HCEC 1CT (cell line): ENCODE measurements around the gene AZU1.
"Not testable (repeated sequence)": the region's sequence is repeated elsewhere in the genome, so short reads cannot be mapped to it uniquely, and the experiment has no call there.

Experiments used
- DNase-seq: peaks from one replicate; pipeline ENCODE4 v3.0.0-alpha.2; 2017

Gene AZU1

DNA sequence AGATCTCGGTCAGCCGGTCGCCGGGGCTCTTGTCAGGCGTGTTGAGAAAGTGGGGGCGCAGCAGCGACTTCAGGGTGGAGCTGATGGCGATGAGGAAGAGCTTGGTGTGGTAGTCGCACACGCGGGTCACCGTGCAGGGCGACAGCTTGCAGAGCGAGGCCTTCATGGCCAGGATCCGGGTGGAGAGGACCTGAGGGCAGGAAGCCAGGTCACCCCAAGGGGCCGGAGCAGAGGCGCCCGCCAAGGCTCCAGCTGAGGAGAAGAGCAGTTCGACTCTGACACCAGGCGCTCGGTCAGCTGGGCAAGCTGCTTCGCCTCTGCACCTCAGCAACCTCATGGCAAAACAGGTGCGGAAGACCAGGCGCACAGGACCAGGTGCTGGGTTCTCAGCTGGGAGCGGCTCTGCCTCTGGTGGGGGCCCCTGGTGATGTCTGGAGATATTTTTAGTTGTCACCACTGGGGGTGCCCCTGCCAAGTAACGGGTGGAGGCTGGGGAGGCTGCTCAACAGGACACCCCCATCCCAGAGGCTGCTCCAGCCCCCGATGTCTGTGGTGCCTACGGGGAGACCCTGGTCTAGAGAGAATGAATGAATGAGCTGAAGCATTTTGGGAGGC is 47.7 kb downstream of the AZU1 start:
- DNase-seq: no peak

DNA sequence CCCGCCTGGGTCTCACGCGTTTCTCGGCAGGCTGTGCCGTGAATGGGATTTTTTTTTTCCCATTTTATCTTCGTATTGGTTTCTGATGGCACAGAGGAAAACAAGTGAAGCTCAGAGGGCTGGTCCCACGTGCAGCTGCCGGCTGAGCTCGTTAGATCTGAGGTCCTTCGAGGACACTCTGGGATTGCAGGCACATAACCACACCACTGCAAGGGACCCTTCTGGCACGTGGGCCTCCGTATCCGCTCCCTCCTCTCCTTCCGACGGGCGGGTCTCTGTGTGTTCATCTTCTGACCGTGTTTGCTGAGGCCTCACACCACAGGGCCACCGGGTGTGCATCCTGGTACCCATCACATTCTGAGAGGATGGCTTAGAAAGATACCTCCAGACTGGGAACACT is 48.5 kb downstream of the AZU1 start:
- DNase-seq: no peak

DNA sequence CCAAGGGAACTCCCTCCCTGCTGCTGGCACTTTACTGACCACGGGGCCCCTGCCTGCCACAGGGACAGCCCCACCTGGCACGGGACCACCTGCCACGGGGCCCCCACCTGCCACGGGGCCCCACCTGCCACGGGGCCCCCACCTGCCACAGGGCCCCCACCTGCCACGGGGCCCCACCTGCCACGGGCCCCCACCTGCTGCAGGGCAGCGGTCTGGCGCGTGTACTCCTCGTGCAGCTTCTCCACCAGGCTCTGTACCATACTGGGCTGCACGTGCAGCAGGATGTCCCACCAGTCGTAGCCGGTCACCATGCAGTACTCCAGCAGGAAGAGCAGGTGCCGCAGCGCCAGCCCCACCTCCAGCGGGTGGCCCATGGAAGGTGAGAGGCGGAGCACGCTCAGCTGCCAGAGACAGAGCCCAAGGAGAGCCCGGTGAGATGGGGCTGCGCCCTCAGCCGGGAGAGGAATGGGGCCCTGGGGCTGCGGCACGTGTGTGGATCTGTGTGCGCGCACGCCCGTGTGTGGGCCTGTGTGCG is 49.2 kb downstream of the AZU1 start:
- DNase-seq: no peak

DNA sequence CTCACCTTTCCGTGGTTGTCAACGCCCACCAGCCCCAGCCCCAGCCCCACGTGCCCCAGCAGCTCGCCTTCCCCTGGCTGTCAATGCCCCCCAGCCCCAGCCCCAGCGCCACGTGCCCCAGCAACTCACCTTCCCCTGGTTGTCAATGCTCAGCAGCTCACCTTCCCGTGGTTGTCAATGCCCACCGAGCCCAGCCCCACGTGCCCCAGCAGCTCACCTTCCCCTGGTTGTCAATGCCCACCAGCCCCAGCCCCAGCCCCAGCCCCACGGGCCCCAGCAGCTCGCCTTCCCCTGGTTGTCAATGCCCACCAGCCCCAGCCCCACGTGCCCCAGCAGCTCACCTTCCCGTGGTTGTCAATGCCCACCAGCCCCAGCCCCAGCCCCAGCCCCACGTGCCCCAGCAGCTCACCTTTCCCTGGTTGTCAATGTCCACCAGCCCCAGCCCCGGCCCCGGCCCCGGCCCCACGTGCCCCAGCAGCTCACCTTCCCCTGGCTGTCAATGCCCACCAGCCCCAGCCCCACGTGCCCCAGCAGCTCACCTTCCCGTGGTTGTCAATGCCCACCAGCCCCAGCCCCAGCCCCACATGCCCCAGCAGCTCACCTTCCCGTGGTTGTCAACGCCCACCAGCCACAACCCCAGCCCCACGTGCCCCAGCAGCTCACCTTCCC is 50.5 kb downstream of the AZU1 start:
- not testable (repeated sequence) for DNase-seq

DNA sequence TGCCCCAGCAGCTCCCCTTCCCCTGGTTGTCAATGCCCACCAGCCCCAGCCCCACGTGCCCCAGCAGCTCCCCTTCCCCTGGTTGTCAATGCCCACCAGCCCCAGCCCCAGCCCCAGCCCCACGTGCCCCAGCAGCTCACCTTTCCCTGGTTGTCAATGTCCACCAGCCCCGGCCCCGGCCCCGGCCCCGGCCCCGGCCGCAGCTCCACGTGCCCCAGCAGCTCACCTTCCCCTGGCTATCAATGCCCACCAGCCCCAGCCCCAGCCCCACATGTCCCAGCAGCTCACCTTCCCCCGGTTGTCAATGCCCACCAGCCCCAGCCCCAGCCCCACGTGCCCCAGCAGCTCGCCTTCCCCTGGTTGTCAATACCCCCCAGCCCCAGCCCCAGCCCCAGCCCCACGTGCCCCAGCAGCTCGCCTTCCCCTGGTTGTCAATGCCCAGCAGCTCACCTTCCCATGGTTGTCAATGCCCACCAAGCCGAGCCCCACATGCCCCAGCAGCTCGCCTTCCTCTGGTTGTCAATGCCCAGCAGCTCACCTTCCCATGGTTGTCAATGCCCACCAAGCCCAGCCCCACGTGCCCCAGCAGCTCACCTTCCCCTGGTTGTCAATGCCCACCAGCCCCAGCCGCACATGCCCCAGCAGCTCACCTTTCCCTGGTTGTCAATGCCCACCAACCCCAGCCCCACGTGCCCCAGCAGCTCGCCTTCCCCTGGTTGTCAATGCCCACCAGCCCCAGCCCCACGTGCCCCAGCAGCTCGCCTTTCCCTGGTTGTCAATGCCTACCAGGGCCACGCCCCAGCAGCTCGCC is 51.3 kb downstream of the AZU1 start:
- not testable (repeated sequence) for DNase-seq

DNA sequence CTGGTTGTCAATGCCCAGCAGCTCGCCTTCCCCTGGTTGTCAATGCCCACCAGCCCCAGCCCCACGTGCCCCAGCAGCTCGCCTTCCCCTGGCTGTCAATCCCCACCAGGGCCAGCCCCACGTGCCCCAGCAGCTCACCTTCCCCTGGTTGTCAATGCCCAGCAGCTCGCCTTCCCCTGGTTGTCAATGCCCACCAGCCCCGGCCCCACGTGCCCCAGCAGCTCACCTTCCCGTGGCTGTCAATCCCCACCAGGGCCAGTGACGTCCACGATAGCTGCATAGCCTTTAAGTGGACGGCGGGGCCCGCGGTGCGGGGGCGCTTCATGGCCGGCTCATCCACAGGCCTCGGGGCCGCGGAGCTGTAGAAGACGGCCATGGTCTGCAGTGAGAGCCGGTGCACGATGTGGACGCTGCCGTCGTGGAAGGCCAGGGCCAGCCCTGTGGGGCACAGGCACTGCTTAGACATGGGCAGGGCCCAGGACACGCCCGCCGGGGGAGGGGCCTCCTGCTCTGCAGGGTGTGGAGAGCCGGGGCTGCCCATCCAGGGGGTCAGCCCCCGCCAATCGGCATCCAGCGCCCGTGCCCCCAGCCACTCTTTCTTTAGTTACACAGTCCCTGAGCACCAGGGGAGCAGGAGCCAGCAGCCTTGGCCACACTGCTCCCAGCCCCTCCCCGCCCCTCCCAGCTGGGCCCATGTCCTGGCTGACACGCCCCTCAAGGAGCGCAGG is 52.2 kb downstream of the AZU1 start:
- DNase-seq: no peak
